ENCODE data around the gene CANT1. TPM values are rescaled to one million over a fixed set of nuclear protein-coding genes. Genes with fewer than 3 reads are reported as not detected.

CANT1 gene
- total and polyA plus RNA-seq, 4 donors: 6.2 to 20.0 (median 16.4) TPM

DNA sequence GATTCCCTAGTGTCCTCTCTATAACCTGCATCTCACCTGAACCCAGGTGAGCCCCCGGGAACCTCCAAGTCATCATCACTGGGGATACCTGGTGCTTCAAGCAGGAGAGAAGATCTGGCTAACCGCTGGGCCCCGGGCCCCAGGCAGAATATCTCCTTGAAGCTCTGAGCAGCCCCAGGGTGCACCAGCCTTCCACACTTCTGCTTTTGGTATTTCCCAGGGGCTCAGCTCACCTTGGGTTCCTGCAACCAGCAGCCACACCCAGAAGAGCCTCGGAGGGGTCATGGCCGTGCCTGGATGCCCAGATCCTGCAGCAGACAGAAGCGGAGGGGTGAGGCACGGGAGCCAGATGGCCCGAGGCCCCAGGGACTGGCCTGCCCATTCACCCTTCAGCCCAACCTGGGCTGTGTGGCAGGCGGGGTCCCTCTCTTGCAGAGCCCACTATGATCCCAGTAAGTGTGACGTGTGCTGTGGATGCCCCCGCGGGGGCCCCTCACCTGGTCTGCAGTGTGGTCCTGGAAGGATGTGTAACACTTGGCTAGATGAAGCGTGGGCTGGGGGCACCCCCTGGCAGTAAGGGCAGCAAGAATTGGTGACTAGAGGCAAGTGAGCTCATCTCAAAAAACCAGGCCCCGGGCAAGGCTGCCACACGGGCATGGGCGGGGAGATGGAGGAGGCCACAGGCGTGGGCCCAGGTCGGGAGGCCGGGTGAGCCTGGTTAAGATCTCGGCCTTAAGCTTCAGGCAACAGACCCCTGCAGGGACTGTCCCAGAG is 32.5 kb downstream of the CANT1 start:
- 93% methylated on average over 20 of the region's 20 CpGs for WGBS
- TF ChIP-seq RXRA (IDR thresholded peaks at IDR 0.05): no peak
- no peak for TF ChIP-seq ZBTB33 (IDR thresholded peaks at IDR 0.05)
- no peak for TF ChIP-seq JUND (IDR thresholded peaks at IDR 0.05)
- no peak for TF ChIP-seq TAF1 (conservative IDR thresholded peaks at IDR 0.05)
- TF ChIP-seq HNF4A (conservative IDR thresholded peaks at IDR 0.05): no peak
- TF ChIP-seq, protein P1, sequence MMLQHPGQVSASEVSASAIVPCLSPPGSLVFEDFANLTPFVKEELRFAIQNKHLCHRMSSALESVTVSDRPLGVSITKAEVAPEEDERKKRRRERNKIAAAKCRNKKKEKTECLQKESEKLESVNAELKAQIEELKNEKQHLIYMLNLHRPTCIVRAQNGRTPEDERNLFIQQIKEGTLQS (IDR thresholded peaks at IDR 0.05): no peak
- TF ChIP-seq HNF4G (IDR thresholded peaks at IDR 0.05): no peak
- TF ChIP-seq EGR1 (IDR thresholded peaks at IDR 0.05; ENCODE audit: low read depth in 2 of 2): no peak
- TF ChIP-seq, protein P2, sequence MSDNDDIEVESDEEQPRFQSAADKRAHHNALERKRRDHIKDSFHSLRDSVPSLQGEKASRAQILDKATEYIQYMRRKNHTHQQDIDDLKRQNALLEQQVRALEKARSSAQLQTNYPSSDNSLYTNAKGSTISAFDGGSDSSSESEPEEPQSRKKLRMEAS (IDR thresholded peaks at IDR 0.05): no peak
- TF ChIP-seq NR2F2 (IDR thresholded peaks at IDR 0.05): no peak
- no peak for TF ChIP-seq FOXA2 (IDR thresholded peaks at IDR 0.05)
- TF ChIP-seq GABPA (IDR thresholded peaks at IDR 0.05 in 1 of 2, conservative IDR thresholded peaks at IDR 0.05 in 1 of 2): no peak
- H3K27me3 ChIP-seq (ENCODE audit: control insufficient read depth in 4 of 4, insufficient read depth in 4 of 4, low read length in 3 of 4): no peaks in the 10 kb centered on the region
- H3K36me3 ChIP-seq (ENCODE audit: control insufficient read depth in 4 of 4, insufficient read depth in 3 of 4, low read depth in 1 of 4, low read length in 3 of 4): no peaks in the 10 kb centered on the region
- H3K9me3 ChIP-seq (ENCODE audit: control insufficient read depth in 4 of 4, low read length in 3 of 4): no peaks in the 10 kb centered on the region
- H3K4me3 ChIP-seq (ENCODE audit: low read depth in 1 of 3, low read length in 3 of 3): no peak overlapping the region
- H3K9ac ChIP-seq (ENCODE audit: low read depth in 1 of 2, low read length in 2 of 2): no peak overlapping the region
- DNase-seq (ENCODE audit: low spot score): no peak
- no peak overlapping the region for H3K27ac ChIP-seq (ENCODE audit: low read depth in 1 of 2, low read length in 2 of 2)
- H3K4me1 ChIP-seq (ENCODE audit: control insufficient read depth in 4 of 4, insufficient read depth in 4 of 4, low read length in 3 of 4): peaks cover 4 to 24% (median 9%) of the 10 kb centered on the region in 4 donors

GRCh38 chr17:78974635-78975591 is 34.7 kb downstream of the CANT1 start:
- no peak for TF ChIP-seq GABPA (IDR thresholded peaks at IDR 0.05 in 1 of 2, conservative IDR thresholded peaks at IDR 0.05 in 1 of 2)
- no peak for TF ChIP-seq CTCF (IDR thresholded peaks at IDR 0.05; ENCODE audit: low read depth, low read length, missing input control)
- TF ChIP-seq, protein P3, sequence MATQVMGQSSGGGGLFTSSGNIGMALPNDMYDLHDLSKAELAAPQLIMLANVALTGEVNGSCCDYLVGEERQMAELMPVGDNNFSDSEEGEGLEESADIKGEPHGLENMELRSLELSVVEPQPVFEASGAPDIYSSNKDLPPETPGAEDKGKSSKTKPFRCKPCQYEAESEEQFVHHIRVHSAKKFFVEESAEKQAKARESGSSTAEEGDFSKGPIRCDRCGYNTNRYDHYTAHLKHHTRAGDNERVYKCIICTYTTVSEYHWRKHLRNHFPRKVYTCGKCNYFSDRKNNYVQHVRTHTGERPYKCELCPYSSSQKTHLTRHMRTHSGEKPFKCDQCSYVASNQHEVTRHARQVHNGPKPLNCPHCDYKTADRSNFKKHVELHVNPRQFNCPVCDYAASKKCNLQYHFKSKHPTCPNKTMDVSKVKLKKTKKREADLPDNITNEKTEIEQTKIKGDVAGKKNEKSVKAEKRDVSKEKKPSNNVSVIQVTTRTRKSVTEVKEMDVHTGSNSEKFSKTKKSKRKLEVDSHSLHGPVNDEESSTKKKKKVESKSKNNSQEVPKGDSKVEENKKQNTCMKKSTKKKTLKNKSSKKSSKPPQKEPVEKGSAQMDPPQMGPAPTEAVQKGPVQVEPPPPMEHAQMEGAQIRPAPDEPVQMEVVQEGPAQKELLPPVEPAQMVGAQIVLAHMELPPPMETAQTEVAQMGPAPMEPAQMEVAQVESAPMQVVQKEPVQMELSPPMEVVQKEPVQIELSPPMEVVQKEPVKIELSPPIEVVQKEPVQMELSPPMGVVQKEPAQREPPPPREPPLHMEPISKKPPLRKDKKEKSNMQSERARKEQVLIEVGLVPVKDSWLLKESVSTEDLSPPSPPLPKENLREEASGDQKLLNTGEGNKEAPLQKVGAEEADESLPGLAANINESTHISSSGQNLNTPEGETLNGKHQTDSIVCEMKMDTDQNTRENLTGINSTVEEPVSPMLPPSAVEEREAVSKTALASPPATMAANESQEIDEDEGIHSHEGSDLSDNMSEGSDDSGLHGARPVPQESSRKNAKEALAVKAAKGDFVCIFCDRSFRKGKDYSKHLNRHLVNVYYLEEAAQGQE (IDR thresholded peaks at IDR 0.05): peak; percentile 55
- peak; percentile 90 for TF ChIP-seq YY1 (IDR thresholded peaks at IDR 0.05)
- TF ChIP-seq RAD21 (IDR thresholded peaks at IDR 0.05): peak in 1 of 2 donors; percentile 14
- peak in 1 of 2 donors; percentile 5 for TF ChIP-seq RXRA (IDR thresholded peaks at IDR 0.05)
- peak in 1 of 2 donors; percentile 24 for TF ChIP-seq HNF4A (conservative IDR thresholded peaks at IDR 0.05)
- TF ChIP-seq EGR1 (IDR thresholded peaks at IDR 0.05; ENCODE audit: low read depth in 2 of 2): no peak
- TF ChIP-seq NR2F2 (IDR thresholded peaks at IDR 0.05): no peak
- TF ChIP-seq ZBTB33 (IDR thresholded peaks at IDR 0.05): no peak
- TF ChIP-seq SP1 (IDR thresholded peaks at IDR 0.05): peak; percentile 36
- TF ChIP-seq JUND (IDR thresholded peaks at IDR 0.05): no peak
- Histone ChIP-seq H3K27me3 (ENCODE audit: control insufficient read depth in 4 of 4, insufficient read depth in 4 of 4, low read length in 3 of 4) (no peaks in the 10 kb centered on the region), H3K4me1 (ENCODE audit: control insufficient read depth in 4 of 4, insufficient read depth in 4 of 4, low read length in 3 of 4) (peaks cover 4 to 29% (median 10%) of the 10 kb centered on the region in 4 donors), H3K9me3 (ENCODE audit: control insufficient read depth in 4 of 4, low read length in 3 of 4) (no peaks in the 10 kb centered on the region), H3K27ac (ENCODE audit: low read depth in 1 of 2, low read length in 2 of 2) (peak overlapping the region; percentile 17 to 38), H3K36me3 (ENCODE audit: control insufficient read depth in 4 of 4, insufficient read depth in 3 of 4, low read depth in 1 of 4, low read length in 3 of 4) (no peaks in the 10 kb centered on the region), H3K9ac (ENCODE audit: low read depth in 1 of 2, low read length in 2 of 2) (no peak overlapping the region), H3K4me3 (ENCODE audit: low read depth in 1 of 3, low read length in 3 of 3) (no peak overlapping the region)
- WGBS: 61% methylated on average over 30 of the region's 30 CpGs
- DNase-seq (ENCODE audit: low spot score): no peak

All from liver (tissue), 9 donors.